MG63 (cell line): ENCODE measurements around the gene CD47. TPM values are rescaled to one million over a fixed set of nuclear protein-coding genes. Genes with fewer than 3 reads are reported as not detected.
A peak's percentile ranks its signal among the peaks of the same experiment; 100 is the strongest.

Experiments
- DNase-seq: peaks from one replicate; pipeline ENCODE4 v3.0.0-alpha.2; 2020
- H3K27me3 ChIP-seq: fragments of 250-450 bp; sonication (Bioruptor Pico); 2 replicates; pipeline ENCODE4 v1.5.1; 2020; ENCODE audit warnings: mild to moderate bottlenecking, moderate library complexity
- H3K36me3 ChIP-seq: fragments of 250-450 bp; sonication (Bioruptor Pico); 2 replicates; pipeline ENCODE4 v1.5.1; 2020; ENCODE audit warnings: mild to moderate bottlenecking, moderate library complexity
- H3K4me3 ChIP-seq: fragments of 250-450 bp; sonication (Bioruptor Pico); 2 replicates; pipeline ENCODE4 v1.5.1; 2020; ENCODE audit warnings: mild to moderate bottlenecking, moderate library complexity
- H3K9me3 ChIP-seq: fragments of 250-450 bp; sonication (Bioruptor Pico); 2 replicates; pipeline ENCODE4 v1.5.1; 2020; ENCODE audit warnings: mild to moderate bottlenecking, moderate library complexity
- total RNA-seq: library from RNA; depleted of rRNA; stranded (reverse); fragments of >200 nt; shearing (Covaris generic); gene quantifications from 2 replicates; pipeline ENCODE4 v1.2.3, GENCODE V29; 2014; ENCODE audit warnings: low replicate concordance; rRNA removed

CD47 gene
- total RNA-seq, 1 experiment from 2014 or later = 69.0 TPM

- Histone ChIP-seq H3K4me3 (no peak overlapping the region), H3K9me3 (no peaks in the 10 kb centered on the region), H3K27me3 (no peaks in the 10 kb centered on the region), H3K36me3 (no peaks in the 10 kb centered on the region)
- peak; percentile 53 for DNase-seq
Observed at GRCh38 chr3:107993771-107994170, 97.1 kb downstream of the CD47 start.

Other genes with a start within 250 kb of the CD47 start
- gene IFT57, start 131.4 kb upstream of the CD47 start, total RNA-seq = 59.2 and 106 TPM in 2 replicates
- gene HHLA2, start 205.5 kb upstream of the CD47 start, total RNA-seq = not detected in 2 replicates